Gastrocnemius medialis (tissue), 4 donors: Measurements from ENCODE around the gene DIAPH3. TPM values are rescaled to one million over a fixed set of nuclear protein-coding genes. Genes with fewer than 3 reads are reported as not detected.

Experiments
- ATAC-seq, 2 donors: fragments of 150-250 bp; one replicate each; pipeline ENCODE4 v1.9.1; 2016
- DNase-seq, 2 donors: peaks; one replicate each; pipeline ENCODE4 v3.0.0-alpha.2; 2019
- H3K27ac ChIP-seq, 4 donors: fragments of 200-600 bp; sonication (generic); 1 replicate in 1 of 4; 2 replicates in 3 of 4; pipeline ENCODE4 v1.5.1; 2016 to 2018; ENCODE audit warnings: mild to moderate bottlenecking in 2 of 4, moderate library complexity in 1 of 4
- H3K27me3 ChIP-seq, 3 donors: fragments of 200-600 bp; sonication (generic) in 2 of 3; 1 replicate in 1 of 3; 2 replicates in 2 of 3; pipeline versions ENCODE4 v1.5.1 to v1.6.0; 2016 to 2019; ENCODE audit warnings: mild to moderate bottlenecking in 1 of 3, moderate library complexity in 1 of 3
- H3K36me3 ChIP-seq, 2 donors: fragments of 200-600 bp; sonication (generic) in 1 of 2; one replicate each; pipeline ENCODE4 v1.5.1; 2017 to 2018
- H3K4me1 ChIP-seq, 2 donors: fragments of 200-600 bp; sonication (generic) in 1 of 2; one replicate each; pipeline ENCODE4 v1.5.1; 2016 to 2017; ENCODE audit warnings: mild to moderate bottlenecking in 2 of 2
- H3K4me3 ChIP-seq, 4 donors: fragments of 200-600 bp; sonication (generic) in 3 of 4; 1 replicate in 1 of 4; 2 replicates in 3 of 4; pipeline ENCODE4 v1.5.1; 2016 to 2019; ENCODE audit warnings: mild to moderate bottlenecking in 2 of 4
- H3K9me3 ChIP-seq, 3 donors: fragments of 200-600 bp; sonication (generic) in 2 of 3; 1 replicate in 1 of 3; 2 replicates in 2 of 3; pipeline ENCODE4 v1.5.1; 2016 to 2019
- CTCF ChIP-seq, 5 experiments: fragments of 450-650 bp in 3 of 5; fragments of 200-600 bp in 2 of 5; sonication (generic) in 2 of 5; IDR thresholded peaks in 4 of 5; conservative IDR thresholded peaks in 1 of 5; 1 replicate in 4 of 5; 2 replicates in 1 of 5; pipeline ENCODE4 v1.5.1; 2016 to 2019; ENCODE audit warnings: antibody characterized with exemption in 5 of 5, mild to moderate bottlenecking in 3 of 5, moderate library complexity in 3 of 5
- POLR2A ChIP-seq, 2 donors: fragments of 450-650 bp; IDR thresholded peaks; one replicate each; pipeline ENCODE4 v1.6.1; 2017; ENCODE audit warnings: antibody characterized with exemption in 2 of 2, mild to moderate bottlenecking in 2 of 2, moderate library complexity in 2 of 2
- in situ Hi-C, 4 donors: fragments of 200-750 bp; cut with MboI; loops; one replicate each; pipeline versions ENCODE4 v1.15.0 to v1.8.0; 2017; ENCODE audit warnings: low sequenced_read_pairs in 4 of 4
- intact Hi-C: fragments of 100-400 bp; cut with DNase I; formaldehyde crosslinking; loops from one replicate; pipeline ENCODE4 v1.15.1; 2023; ENCODE audit warnings: low total_unique reads
- total RNA-seq, 4 donors: library from RNA; depleted of rRNA; stranded (reverse); fragments of >200 nt; gene quantifications; one replicate each; pipeline versions ENCODE4 v1.1.0 to v1.2.3, GENCODE V29; 2016

Gene DIAPH3
- total RNA-seq, 4 donors from 2014 or later = 0.13 TPM; not detected in 3

- Histone ChIP-seq H3K27ac (no peak overlapping the region), H3K9me3 (no peaks in the 10 kb centered on the region), H3K4me3 (no peak overlapping the region), H3K4me1 (no peaks in the 10 kb centered on the region), H3K36me3 (no peaks in the 10 kb centered on the region), H3K27me3 (no peaks in the 10 kb centered on the region)
- in situ Hi-C loops = no loop called here
- no peak for DNase-seq
- TF ChIP-seq POLR2A (IDR thresholded peaks at IDR 0.05) (no peak), CTCF (IDR thresholded peaks at IDR 0.05 in 4 of 5, conservative IDR thresholded peaks at IDR 0.05 in 1 of 5) (no peak)
- ATAC-seq = no peak
- intact Hi-C loops = no loop called here
Measured at GRCh38 chr13:60012488-60012887, 151.2 kb downstream of the DIAPH3 start.

- intact Hi-C loops = no loop called here
- Histone ChIP-seq H3K4me3 (no peak overlapping the region), H3K27me3 (no peaks in the 10 kb centered on the region), H3K27ac (no peak overlapping the region), H3K36me3 (no peaks in the 10 kb centered on the region), H3K9me3 (no peaks in the 10 kb centered on the region), H3K4me1 (no peaks in the 10 kb centered on the region)
- in situ Hi-C loops = no loop called here
- ATAC-seq (no peak), DNase-seq (peak in 1 of 2 donors; percentile 11)
- no peak for TF ChIP-seq POLR2A (IDR thresholded peaks at IDR 0.05)
- no peak for TF ChIP-seq CTCF (IDR thresholded peaks at IDR 0.05 in 4 of 5, conservative IDR thresholded peaks at IDR 0.05 in 1 of 5)
Measured at GRCh38 chr13:60009300-60010253, 154.2 kb downstream of the DIAPH3 start.

- ATAC-seq (no peak), DNase-seq (no peak)
- Histone ChIP-seq H3K4me3 (no peak overlapping the region), H3K27me3 (no peaks in the 10 kb centered on the region), H3K36me3 (no peaks in the 10 kb centered on the region), H3K27ac (no peak overlapping the region), H3K9me3 (no peaks in the 10 kb centered on the region), H3K4me1 (no peaks in the 10 kb centered on the region)
- TF ChIP-seq CTCF (IDR thresholded peaks at IDR 0.05 in 4 of 5, conservative IDR thresholded peaks at IDR 0.05 in 1 of 5) (no peak), POLR2A (IDR thresholded peaks at IDR 0.05) (no peak)
- intact Hi-C loops (no loop called here), in situ Hi-C loops (no loop called here)
Measured at GRCh38 chr13:60001889-60002288, 161.8 kb downstream of the DIAPH3 start.

- in situ Hi-C loops = no loop called here
- H3K27ac ChIP-seq = no peak overlapping the region
- no peak for DNase-seq
- no peak for ATAC-seq
- no peaks in the 10 kb centered on the region for H3K36me3 ChIP-seq
- H3K4me1 ChIP-seq = no peaks in the 10 kb centered on the region
- no peak for TF ChIP-seq POLR2A (IDR thresholded peaks at IDR 0.05)
- no peak for TF ChIP-seq CTCF (IDR thresholded peaks at IDR 0.05 in 4 of 5, conservative IDR thresholded peaks at IDR 0.05 in 1 of 5)
- no peaks in the 10 kb centered on the region for H3K27me3 ChIP-seq
- no peaks in the 10 kb centered on the region for H3K9me3 ChIP-seq
- intact Hi-C loops = no loop called here
- H3K4me3 ChIP-seq = no peak overlapping the region
Measured at GRCh38 chr13:60000976-60001375, 162.8 kb downstream of the DIAPH3 start.
